HG03108 (cell line): Measurements from ENCODE around the gene MYO10.
A peak's percentile ranks its signal among the peaks of the same experiment; 100 is the strongest.

ENCODE experiments used
- ATAC-seq: cut with Tn5 transposase; IDR thresholded peaks from one replicate; pipeline ENCODE4 v1.9.1; 2021; ENCODE audit warnings: moderate library complexity; ENCODE audit not compliant: unreplicated experiment

Gene MYO10

DNA sequence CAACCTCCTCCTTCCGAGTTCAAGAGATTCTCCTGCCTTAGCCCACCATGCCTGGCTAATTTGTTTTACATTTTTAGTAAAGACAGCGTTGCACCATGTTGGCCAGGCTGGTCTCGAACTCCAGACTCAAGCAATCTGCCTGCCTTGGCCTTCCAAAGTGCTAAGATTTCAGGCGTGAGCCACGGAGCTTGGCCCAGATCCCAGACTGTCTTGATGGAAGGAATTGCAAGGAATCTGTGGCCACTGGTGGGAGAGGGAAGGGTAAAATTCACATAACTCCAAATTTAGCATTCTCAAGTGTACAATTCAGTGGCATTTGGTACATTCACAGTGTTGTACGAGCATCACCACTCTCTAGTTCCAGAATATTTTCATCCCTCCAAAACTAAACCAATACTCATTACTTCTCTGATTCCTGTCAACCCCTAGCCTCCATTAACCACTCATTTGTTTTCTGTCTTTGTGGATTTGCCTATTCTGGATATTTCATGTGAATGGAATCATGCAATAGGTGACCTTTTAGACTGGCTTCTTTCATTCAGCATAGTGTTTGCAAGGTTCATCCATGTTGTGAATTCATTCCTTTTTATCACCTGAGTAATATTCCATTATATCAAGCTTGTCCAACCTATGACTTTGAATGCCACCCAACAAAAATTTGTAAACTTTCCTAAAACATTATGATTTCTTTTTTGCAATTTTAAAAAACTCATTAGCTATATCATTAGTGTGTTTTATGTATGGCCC lies 8.9 kb upstream of the MYO10 start:
- no peak for ATAC-seq

DNA sequence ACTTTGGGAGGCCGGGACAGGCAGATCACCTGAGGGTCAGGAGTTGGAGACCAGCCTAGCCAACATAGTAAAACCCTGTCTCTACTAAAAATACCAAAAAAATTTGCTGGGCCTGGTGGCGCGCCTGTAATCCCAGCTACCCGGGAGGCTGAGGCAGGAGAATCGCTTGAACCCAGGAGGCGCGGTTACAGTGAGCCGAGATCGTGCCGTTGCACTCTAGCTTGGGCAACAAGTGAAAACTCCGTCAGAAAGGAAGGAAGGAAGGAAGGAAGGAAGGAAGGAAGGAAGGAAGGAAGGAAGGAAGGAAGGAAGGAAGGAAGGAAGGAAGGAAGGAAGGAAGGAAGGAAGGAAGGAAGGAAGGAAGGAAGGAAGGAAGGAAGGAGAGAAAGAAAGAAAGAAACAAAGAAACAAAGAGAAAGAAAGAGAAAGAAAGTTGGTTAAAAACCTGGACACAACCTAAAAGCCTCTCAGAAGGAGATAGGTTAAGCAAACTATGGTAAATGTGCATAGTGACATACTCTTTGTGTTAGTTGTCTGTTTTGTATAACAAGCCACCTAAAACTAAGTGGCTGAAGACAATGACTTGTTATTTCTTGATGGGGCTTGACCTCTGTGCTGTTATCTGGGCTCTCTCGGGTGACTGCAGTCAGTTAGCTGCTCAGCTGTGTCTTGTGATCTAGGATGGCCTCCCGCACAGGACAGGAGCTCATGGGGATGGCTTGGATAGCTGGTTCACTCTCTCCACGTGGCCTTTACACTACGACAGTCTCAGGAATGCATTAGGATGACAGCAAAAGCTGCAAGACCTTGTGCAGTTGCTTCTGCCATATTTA lies 8.0 kb upstream of the MYO10 start:
- ATAC-seq: no peak

DNA sequence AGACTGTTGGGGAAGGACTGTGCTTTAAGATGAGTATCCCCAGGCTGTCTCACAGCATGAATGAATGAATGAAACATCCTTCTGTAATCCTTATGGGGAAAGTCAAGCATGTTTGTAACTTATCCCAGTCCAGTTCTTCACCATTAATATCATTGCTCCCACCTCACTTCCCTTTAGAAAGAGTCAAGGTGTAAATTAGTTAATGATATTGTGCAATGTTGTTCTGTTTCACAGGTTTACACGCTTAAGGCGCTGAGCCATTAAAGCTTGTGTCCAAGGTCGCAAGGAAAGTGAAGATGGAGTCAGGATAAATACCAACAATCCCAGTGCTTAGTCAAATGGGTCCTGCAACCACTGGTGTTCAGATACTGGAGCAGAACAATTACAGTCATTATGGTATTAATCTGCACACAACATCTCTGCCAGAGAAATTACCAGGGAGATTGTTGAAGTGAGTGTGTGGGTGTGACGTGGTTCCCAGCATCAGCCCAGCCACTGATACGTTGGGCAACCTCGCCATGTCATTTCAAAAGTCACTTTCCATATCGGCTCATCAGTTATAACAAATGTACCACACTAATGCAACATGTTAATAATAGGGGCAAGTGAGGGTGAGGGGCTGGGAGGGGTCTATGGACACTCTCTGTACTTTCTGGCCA lies 1.5 kb upstream of the MYO10 start:
- no peak for ATAC-seq

DNA sequence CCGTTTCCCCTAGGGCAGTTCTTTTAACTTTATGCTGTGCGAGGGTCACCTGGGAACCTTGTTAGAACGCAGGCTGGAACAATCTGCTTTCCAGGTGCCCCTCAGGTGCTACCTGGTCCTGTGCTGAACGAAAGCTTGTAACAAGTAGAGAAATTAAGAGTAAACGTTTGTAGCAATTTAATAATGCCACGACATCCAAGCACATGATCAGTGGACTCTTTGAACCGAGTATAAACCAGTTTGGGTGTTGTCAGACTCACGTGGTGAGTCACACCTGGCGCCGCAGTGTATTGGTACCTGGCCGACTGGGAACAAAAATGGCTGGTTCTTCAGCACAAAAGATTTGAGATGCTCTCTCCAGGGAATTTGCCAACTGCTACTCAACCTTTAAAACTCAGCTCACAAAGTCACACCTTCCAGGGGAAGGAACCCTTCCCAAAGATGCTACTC lies 926 bp upstream of the MYO10 start:
- no peak for ATAC-seq

DNA sequence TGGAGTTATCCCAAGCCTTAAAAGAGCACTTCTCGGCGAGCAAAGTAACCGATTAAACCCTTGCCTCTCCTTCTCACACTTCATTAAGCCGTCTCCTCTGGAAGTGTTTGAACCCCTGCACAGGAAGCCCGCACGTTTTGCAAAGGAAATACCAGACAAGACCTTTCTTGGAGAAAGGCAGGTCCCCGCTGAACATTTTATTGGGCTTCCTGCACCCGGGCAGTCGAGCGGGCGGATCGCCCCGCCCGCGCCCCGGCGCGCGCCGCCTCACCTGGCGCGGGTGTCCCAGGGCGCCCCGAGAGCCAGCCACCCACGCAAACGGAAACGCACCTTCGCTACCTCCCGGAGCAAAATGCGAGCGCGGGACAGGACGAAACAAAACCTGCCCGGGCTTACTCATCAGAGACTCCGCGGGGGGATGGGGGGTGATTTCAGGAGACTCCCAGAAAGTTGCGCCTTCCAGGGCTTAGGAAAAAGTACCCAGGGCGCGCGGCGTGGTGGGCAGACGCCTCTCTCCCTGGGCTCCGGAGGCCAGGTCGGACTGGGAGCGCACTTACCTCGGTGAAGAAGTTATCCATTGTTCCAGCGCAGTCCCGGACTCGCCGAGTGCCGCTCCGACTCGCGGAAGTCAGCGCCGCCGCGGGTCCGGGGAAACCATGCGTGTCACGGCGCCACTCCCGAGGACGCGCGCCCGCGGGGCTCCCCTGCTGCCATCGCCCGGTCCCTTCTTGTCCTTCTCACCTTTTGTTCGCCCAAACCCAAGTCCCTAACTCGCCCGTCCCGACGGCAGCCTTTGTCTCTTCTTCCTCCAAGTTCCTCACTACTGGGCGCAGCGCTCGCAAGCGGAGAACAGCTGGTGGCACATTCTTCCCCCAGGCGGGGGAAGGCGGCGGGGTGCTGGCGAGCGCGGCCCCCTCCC lies 598 bp downstream of the MYO10 start:
- peak; percentile 33 for ATAC-seq

DNA sequence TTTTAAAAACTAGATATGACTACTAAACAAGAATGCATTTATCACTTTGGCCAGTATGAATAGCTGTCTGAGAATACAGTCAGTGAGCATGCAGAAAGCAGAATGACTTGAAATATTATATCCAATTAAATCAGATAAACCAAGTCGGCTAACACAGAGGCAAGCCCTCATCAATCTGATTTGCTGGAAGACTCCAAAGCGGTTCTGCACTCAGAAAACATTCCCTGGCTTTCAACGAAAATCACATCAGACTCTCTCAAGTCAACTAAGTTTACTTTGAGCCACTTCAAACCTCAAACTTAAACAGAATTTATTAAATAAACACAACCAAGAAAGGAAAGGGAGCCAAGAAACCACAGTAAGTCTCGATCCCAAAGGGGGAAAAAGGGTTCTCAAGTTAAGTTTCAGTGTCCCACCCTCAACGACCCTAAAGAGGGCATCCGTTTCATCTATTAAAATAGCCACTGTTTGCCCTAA lies 1.4 kb downstream of the MYO10 start:
- ATAC-seq: no peak

DNA sequence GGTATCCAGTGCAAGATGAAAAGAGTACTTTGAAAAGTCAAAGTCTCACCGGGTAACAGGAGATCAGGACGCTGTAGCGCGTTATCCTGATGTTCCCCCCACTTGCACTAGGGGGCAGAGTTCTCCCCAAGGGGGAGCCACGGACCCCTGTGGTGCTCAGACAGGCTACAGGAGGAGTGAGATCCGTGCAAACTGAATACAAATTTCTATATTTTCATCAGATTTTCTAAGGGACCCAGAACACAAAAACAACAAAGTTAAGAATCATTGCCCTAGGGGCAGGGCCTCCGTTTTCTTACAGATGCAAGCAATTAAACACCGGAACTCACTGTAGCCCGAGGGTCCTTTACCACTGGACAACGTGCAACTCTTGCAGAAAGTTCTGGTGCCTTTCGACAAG lies 2.0 kb downstream of the MYO10 start:
- peak; percentile 60 for ATAC-seq

DNA sequence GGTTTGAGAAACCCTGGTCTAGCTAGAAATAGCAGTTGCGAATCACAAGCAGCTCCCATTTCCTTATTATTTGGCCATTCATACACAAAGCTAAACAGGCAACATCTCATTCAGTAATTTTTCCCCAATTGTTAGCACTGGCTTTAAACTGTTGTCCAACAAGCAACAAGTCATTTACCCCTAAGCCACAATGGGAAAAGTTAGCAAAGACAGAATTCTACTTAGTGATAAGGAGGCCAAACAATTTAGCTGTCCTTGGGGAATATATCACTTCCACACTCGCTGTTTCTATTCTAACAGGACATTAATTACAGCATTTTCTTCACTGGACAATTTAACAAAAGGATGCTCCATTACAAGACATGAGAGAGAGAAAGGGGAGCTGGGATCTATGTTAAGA lies 2.8 kb downstream of the MYO10 start:
- ATAC-seq: no peak

DNA sequence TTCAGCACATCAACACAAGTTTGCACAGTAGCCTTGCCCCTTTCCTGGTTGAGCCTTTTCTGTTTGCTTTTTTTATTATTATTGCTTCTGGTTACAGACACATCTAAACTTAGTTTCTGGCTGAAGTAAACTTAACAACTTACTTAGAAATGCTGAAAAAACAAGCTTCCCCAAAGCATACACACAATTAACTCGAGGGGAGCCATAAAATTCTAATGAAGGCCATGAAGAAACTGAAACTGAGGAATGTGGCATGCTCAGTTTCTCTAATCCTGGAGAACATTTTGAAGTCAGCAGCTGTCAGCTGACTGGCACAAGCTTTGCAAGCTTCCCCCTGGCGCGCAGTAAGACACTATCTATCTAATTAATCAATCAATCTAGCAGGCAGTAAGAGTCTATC lies 3.7 kb downstream of the MYO10 start:
- no peak for ATAC-seq

DNA sequence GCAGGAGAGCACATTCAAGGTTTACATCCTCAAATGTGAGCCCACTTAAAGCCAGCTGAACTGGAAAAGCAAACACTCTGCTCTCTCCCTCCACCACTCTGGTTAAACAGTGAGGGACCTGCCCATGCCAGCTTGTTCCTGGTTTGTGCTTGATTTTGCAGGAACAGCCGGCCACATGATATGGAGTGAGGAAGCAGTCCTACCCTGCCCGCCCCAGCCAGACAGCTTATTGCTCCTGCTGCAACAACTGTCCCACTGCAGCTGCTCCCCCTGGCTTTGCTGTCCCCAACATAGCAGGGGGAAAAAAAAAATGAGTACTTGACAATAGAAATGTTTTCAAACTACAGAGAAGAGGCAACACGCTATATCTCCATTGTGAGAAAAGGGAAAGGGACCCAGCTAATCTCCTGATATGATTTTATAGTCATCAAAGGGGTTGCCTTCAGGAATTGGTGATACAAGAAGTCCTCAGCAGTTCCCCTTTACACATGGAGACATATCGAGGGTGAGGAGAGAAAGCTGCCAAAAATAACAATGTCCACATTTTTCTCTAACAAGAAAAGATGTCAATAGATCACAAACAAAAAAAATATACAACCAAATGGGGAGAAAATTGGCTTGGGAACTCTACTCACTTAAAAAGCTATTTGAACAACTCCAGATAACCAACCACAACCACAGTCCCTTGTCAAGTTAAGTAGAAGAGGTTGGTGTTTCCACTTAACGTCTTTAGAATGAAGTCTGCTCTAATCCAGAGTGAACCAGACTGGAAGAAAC lies 4.6 kb downstream of the MYO10 start:
- ATAC-seq: no peak

DNA sequence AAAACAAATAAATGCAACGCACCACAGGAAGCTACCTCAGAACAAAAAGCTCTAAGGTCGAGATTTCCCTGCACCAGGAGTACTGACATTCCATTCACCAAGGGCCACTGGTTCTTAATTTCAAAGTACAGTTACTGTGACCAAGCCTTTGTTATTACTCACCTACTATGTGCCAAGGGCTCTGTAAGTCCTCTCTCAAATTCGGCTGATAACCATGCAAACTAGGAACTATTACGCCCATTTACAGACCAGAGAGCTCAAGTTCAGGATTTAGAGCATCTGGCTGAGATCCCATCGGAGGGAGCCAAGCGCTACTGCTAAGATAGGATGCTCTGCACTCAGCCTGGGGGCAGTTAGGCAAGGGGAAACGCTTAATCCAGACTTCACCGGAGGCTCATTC lies 5.6 kb downstream of the MYO10 start:
- no peak for ATAC-seq

DNA sequence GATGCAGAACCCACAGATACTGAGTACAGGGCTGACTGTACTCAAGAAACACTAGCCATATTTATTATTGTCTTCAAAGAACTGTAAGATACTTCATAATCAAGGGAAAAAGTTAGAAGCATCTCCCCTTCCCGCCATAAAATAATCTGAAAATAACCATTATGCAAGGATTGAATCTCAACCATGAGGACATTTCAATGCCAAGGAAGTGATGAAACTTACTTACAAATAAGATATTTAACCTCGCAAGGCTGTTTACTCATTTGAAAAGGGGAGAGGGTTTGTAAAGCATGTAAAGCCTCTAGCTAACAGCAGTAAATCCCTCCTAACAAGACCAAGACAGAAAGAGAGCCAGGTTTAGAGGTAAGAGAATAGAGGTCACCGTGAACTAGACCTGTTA lies 6.3 kb downstream of the MYO10 start:
- no peak for ATAC-seq

DNA sequence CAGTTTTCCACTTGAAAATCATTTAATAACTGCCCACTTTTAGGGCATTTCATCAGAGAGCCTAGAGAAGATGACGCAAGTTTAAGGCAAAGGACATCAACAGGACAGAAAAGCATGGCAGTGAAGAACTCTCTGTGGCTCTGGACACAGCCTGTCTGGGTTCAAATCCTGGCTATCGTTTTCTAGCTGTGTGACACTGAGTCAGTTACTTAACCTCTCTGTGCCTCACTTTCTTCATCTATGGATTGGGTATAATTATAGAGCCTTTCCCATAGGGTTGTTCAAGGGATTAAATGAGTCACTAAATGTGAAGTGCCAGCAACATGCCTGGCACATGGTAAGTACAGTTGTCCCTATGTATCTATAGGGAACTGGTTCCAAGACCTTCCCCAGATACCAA lies 6.7 kb downstream of the MYO10 start:
- no peak for ATAC-seq

DNA sequence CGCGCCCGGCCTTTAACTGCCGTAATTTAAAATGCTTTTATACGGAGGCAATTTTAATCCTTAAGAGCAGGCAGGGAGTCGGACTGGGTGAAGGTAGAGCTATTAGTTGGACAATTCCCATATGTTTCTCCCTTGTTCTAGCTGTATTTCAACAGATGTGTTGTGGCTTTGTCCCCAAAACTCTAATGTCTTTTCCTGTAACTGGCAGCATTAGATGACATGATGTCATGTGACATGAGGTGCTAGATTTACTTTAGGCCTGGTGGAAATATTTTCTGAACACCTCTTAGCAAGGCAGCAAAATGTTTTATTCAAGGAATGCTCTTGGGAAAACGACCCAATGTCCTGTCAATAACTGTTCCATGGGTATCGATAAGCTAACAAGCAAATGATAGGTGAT lies 8.5 kb downstream of the MYO10 start:
- ATAC-seq: no peak

DNA sequence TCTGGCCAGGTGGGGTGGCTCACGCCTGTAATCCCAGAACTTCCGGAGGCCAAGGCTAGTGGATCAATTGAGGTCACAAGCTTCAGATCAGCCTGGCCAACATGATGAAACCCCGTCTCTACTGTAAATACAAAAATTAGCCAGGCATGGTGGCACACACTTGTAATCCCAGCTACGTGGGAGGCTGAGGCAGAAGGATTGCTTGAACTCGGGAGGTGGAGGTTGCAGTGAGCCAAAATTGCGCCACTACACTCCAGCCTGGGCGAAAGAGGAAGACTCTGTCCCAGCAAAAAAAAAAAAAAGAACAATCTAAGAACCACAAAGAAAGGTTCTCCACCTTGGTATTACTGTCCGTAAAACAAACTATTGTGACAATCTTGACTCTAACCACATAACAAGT lies 9.7 kb downstream of the MYO10 start:
- ATAC-seq: no peak

DNA sequence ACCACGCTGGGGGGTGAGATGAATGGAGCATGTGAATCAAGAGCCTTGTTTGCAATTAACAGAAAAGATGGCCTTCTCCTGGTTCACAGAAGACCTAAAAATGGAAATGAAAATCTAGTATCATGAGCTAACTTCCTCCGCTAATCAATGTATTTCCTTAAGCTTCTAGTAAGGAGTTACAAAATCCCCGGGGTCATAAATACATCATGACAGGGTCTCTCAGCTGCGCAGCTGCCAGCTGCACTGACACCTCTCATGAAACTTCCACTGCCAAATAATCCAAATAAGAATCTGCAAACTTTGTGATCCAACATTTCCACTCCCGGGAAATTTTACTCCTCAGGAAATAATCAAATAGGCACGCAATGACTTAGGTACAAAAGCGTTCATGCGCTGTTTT lies 11.9 kb downstream of the MYO10 start:
- no peak for ATAC-seq

DNA sequence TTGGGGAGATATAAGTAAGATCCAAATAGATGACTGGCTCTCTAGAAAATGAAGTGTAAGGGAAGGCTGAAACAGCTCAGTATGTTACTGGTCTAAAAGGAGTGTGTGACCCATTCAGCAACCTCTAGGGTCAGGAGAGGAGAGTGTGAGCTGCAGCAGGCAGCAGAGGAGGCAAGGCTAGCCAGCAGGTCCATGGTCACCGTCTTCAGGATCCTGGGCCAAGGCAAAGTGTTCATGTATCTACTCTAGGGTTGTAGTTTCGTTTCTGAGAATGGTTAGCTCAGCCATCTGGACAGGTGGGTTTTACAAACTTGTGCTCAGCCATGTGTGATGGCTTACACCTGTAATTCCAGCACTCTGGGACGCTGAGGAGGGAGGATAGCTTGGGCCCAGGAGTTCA lies 13.7 kb downstream of the MYO10 start:
- ATAC-seq: no peak

DNA sequence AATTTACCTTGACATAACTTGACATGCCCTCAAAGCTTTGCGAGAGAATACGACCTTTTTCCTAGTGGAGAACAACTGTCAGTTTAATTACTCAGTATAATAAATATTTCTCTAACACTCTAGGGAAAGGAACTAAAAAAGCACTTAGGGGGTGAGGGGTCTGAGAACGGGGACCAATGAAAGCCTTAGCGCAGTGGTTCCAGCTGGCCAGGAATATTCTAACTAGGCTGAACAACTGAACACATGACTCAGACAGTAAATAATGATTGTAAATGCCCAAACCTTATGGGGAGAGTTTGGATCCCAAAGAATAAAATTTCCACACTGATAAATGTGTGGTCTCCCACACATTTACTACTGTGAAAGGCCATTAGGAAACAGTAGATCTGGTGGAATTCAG lies 14.9 kb downstream of the MYO10 start:
- ATAC-seq: no peak

DNA sequence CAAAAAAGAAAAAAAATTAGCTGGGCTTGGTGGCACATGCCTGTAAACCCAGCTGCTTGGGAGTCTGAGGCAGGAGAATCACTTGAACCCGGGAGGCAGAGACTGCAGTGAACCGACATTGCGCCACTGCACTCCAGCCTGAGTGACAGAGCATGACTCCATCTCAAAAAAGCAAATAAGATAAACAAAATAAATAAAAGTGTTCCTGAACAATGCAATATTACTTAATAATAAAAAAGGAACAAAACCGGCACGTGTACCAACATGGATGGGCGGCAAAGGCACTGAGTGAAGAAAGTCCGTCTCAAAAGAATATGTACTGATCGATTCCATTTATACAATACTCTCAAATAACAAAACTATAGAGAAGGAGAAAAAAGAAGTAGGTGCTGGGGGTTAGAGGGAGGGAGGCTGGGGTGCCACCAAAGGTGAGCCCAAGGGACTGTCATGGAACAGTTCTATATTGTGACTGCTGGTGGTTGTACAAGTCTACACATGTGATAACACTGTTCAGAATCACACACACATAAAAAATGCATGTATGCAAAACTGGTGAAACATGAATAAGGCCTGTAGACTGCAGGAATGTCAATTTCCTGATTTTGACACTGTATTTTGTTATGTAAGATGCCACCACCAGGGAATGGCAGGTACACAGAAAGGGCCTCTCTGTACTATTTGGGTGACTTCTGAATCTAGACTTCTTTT lies 15.8 kb downstream of the MYO10 start:
- ATAC-seq: no peak
